Measurements from ENCODE around the gene KCTD17.
"Not testable (repeated sequence)": the region's sequence is repeated elsewhere in the genome, so short reads cannot be mapped to it uniquely, and the experiment has no call there.

The KCTD17 gene

GRCh38 chr22:37065180-37065579 is 13.6 kb downstream of the KCTD17 start:
- Mint-ChIP-seq H3K27me3 (ENCODE audit: low read depth) (peaks cover 2% of the 10 kb centered on the region), H3K4me1 (ENCODE audit: low read depth) (peaks cover under 1% of the 10 kb centered on the region), H3K36me3 (ENCODE audit: low read depth) (no peaks in the 10 kb centered on the region), H3K27ac (no peak overlapping the region), H3K9me3 (no peaks in the 10 kb centered on the region), H3K4me3 (no peak overlapping the region)
- no peak for DNase-seq (ENCODE audit: low spot score)

GRCh38 chr22:37065961-37066360 is 14.4 kb downstream of the KCTD17 start:
- no peak overlapping the region for H3K4me3 Mint-ChIP-seq
- DNase-seq (ENCODE audit: low spot score), result no peak
- H3K9me3 Mint-ChIP-seq, result no peaks in the 10 kb centered on the region
- no peaks in the 10 kb centered on the region for H3K4me1 Mint-ChIP-seq (ENCODE audit: low read depth)
- no peaks in the 10 kb centered on the region for H3K36me3 Mint-ChIP-seq (ENCODE audit: low read depth)
- no peak overlapping the region for H3K27ac Mint-ChIP-seq
- peaks cover 2% of the 10 kb centered on the region for H3K27me3 Mint-ChIP-seq (ENCODE audit: low read depth)

DNA sequence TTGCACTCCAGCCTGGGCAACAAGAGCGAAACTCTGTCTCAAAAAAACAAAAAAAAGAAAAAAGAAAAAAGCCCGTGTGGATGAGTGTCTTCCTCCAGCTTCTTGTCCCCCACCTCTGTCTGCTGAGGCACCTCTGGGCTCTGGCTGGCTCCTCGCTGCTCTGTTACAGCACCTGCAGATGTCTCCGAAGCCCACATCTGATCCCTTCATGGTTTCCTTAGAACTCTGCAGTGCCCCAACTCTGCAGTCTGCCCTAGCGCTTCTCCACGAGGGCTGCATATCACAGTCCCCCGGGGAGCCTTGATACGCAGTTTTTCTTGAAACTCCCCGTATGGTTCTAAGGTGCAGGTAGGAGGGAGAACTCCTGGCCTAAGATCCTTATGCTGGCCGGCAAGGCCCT is 15.9 kb downstream of the KCTD17 start:
- H3K27me3 Mint-ChIP-seq (ENCODE audit: low read depth), result peaks cover 2% of the 10 kb centered on the region
- H3K36me3 Mint-ChIP-seq (ENCODE audit: low read depth), result no peaks in the 10 kb centered on the region
- H3K4me1 Mint-ChIP-seq (ENCODE audit: low read depth), result no peaks in the 10 kb centered on the region
- no peak overlapping the region for H3K4me3 Mint-ChIP-seq
- H3K27ac Mint-ChIP-seq, result no peak overlapping the region
- H3K9me3 Mint-ChIP-seq, result no peaks in the 10 kb centered on the region
- DNase-seq (ENCODE audit: low spot score), result no peak

- Mint-ChIP-seq H3K4me1 (ENCODE audit: low read depth) (no peaks in the 10 kb centered on the region), H3K9me3 (no peaks in the 10 kb centered on the region), H3K4me3 (no peak overlapping the region), H3K27me3 (ENCODE audit: low read depth) (peaks cover 2% of the 10 kb centered on the region), H3K36me3 (ENCODE audit: low read depth) (no peaks in the 10 kb centered on the region), H3K27ac (no peak overlapping the region)
- no peak for DNase-seq (ENCODE audit: low spot score)
Measured at GRCh38 chr22:37068859-37069258, 17.3 kb downstream of the KCTD17 start.

- Mint-ChIP-seq H3K27ac (no peak overlapping the region), H3K27me3 (ENCODE audit: low read depth) (peaks cover 2% of the 10 kb centered on the region), H3K4me3 (no peak overlapping the region), H3K36me3 (ENCODE audit: low read depth) (no peaks in the 10 kb centered on the region), H3K9me3 (no peaks in the 10 kb centered on the region), H3K4me1 (ENCODE audit: low read depth) (no peaks in the 10 kb centered on the region)
- DNase-seq (ENCODE audit: low spot score), result no peak
Measured at GRCh38 chr22:37069319-37069718, 17.8 kb downstream of the KCTD17 start.

DNA sequence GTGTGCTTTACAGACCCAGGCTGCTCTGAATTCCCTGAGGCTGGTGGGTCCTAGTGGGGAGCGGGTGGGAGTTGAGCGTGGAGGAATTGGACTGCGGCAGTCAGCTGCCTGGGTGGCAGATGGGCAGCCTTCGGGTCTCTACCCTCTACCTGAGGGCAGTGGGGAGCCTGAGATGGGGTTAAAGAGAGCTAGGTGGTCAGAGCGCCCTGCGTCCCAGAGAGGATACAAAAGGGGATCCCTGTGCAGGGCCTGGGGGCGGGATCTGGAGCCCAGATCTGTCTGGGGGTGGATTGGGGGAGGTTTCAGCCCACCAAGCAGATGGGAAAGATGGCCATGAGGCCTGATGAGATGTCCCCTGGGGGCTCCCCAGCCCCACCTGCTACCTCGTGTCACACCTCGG is 18.2 kb downstream of the KCTD17 start:
- no peak overlapping the region for H3K27ac Mint-ChIP-seq
- no peak for DNase-seq (ENCODE audit: low spot score)
- H3K27me3 Mint-ChIP-seq (ENCODE audit: low read depth), result peaks cover 2% of the 10 kb centered on the region
- H3K9me3 Mint-ChIP-seq, result no peaks in the 10 kb centered on the region
- no peaks in the 10 kb centered on the region for H3K4me1 Mint-ChIP-seq (ENCODE audit: low read depth)
- no peaks in the 10 kb centered on the region for H3K36me3 Mint-ChIP-seq (ENCODE audit: low read depth)
- no peak overlapping the region for H3K4me3 Mint-ChIP-seq

GRCh38 chr22:37070334-37070733 is 18.8 kb downstream of the KCTD17 start:
- Mint-ChIP-seq H3K36me3 (ENCODE audit: low read depth) (no peaks in the 10 kb centered on the region), H3K4me1 (ENCODE audit: low read depth) (no peaks in the 10 kb centered on the region), H3K27me3 (ENCODE audit: low read depth) (peaks cover 2% of the 10 kb centered on the region), H3K27ac (no peak overlapping the region), H3K9me3 (no peaks in the 10 kb centered on the region), H3K4me3 (no peak overlapping the region)
- DNase-seq (ENCODE audit: low spot score), result no peak

DNA sequence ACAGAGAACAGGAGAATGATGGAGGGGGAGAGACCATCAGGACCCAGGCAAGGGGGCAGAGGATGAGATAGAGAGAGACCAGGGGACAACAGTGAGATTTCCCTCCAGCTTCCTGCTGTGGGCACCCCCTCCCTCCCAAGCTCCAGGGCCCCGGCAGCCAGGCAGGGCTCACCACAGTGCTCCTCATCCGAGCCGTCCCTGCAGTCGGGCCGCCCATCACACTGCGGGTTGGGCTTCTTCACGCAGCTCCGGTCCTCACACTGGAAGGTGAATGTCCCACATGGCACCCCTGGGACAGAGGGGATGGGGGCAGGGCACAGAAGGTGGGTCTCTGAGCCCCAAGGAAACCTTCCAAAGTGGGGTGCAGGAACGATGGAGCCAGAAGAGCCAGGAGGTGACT is 19.2 kb downstream of the KCTD17 start:
- no peaks in the 10 kb centered on the region for H3K9me3 Mint-ChIP-seq
- H3K36me3 Mint-ChIP-seq (ENCODE audit: low read depth), result no peaks in the 10 kb centered on the region
- H3K4me3 Mint-ChIP-seq, result no peak overlapping the region
- no peak overlapping the region for H3K27ac Mint-ChIP-seq
- peaks cover 1% of the 10 kb centered on the region for H3K4me1 Mint-ChIP-seq (ENCODE audit: low read depth)
- peaks cover 2% of the 10 kb centered on the region for H3K27me3 Mint-ChIP-seq (ENCODE audit: low read depth)
- no peak for DNase-seq (ENCODE audit: low spot score)

DNA sequence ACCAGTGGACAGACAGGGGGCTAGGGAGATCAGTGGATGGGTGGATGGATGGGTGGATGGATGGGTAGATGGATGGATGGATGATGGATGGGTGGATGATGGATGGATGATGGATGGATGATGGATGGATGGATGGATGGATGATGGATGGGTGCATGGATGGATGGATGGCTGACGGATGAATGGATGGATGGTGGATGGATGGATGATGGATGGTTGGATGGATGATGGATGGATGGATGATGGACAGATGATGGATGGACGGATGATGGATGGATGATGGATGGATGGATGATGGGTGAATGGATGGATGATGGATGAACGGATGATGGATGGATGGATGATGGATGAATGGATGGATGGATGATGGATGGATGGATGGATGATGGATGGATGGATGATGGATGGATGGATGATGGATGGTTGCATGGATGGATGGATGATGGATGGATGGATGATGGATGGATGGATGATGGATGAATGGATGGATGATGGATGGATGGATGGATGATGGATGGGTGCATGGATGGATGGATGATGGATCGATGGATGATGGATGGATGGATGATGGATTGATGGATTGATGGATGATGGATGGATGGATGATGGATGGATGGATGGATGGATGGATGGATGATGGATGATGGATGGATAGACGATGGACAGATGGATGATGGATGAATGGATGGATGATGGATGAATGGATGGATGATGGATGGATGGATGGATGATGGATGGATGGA is 20.5 kb downstream of the KCTD17 start:
- not testable (repeated sequence) for DNase-seq (ENCODE audit: low spot score); H3K4me3 Mint-ChIP-seq

GRCh38 chr22:37072673-37073072 is 21.1 kb downstream of the KCTD17 start:
- Mint-ChIP-seq H3K36me3 (ENCODE audit: low read depth) (no peaks in the 10 kb centered on the region), H3K4me3 (no peak overlapping the region), H3K9me3 (no peaks in the 10 kb centered on the region), H3K27me3 (ENCODE audit: low read depth) (peaks cover 2% of the 10 kb centered on the region), H3K4me1 (ENCODE audit: low read depth) (peaks cover 6% of the 10 kb centered on the region), H3K27ac (no peak overlapping the region)
- DNase-seq (ENCODE audit: low spot score), result no peak

More for the DNA sequence above, 20.5 kb downstream of the KCTD17 start:
- H3K4me1 Mint-ChIP-seq (ENCODE audit: low read depth); H3K9me3 Mint-ChIP-seq; H3K36me3 Mint-ChIP-seq (ENCODE audit: low read depth); H3K27ac Mint-ChIP-seq; H3K27me3 Mint-ChIP-seq (ENCODE audit: low read depth): not testable (repeated sequence)

- Mint-ChIP-seq H3K4me1 (ENCODE audit: low read depth) (peaks cover 22% of the 10 kb centered on the region), H3K4me3 (no peak overlapping the region), H3K9me3 (no peaks in the 10 kb centered on the region), H3K27me3 (ENCODE audit: low read depth) (peaks cover 2% of the 10 kb centered on the region), H3K27ac (no peak overlapping the region), H3K36me3 (ENCODE audit: low read depth) (no peaks in the 10 kb centered on the region)
- no peak for DNase-seq (ENCODE audit: low spot score)
Measured at GRCh38 chr22:37074537-37074936, 23.0 kb downstream of the KCTD17 start.

DNA sequence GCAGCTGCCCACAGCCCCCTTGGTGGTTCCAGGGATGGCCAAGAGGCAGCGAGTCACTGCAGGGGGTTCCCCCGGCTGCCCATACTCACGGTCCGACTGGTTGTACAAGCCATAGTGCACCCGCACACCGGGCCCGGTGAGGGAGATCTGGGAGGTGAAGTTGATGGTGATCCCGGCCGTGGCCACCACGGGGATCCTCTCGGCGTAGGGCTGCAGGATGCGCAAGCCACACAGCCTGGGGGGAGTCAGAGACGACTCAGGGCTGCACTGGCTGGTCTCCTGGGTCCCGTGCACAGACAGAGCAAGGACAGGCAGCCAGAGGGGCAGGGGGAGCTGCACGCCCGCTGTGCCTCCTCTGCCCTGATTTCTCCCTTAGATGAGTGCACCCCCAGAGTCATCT is 23.5 kb downstream of the KCTD17 start:
- Mint-ChIP-seq H3K4me1 (ENCODE audit: low read depth) (peaks cover 28% of the 10 kb centered on the region), H3K4me3 (no peak overlapping the region), H3K27ac (no peak overlapping the region), H3K36me3 (ENCODE audit: low read depth) (no peaks in the 10 kb centered on the region), H3K9me3 (no peaks in the 10 kb centered on the region), H3K27me3 (ENCODE audit: low read depth) (peaks cover 1% of the 10 kb centered on the region)
- no peak for DNase-seq (ENCODE audit: low spot score)

- no peak for DNase-seq (ENCODE audit: low spot score)
- H3K36me3 Mint-ChIP-seq (ENCODE audit: low read depth), result no peaks in the 10 kb centered on the region
- H3K4me3 Mint-ChIP-seq, result no peak overlapping the region
- H3K27me3 Mint-ChIP-seq (ENCODE audit: low read depth), result no peaks in the 10 kb centered on the region
- peaks cover 35% of the 10 kb centered on the region for H3K4me1 Mint-ChIP-seq (ENCODE audit: low read depth)
- H3K27ac Mint-ChIP-seq, result no peak overlapping the region
- H3K9me3 Mint-ChIP-seq, result no peaks in the 10 kb centered on the region
Measured at GRCh38 chr22:37075822-37076433, 24.4 kb downstream of the KCTD17 start.

DNA sequence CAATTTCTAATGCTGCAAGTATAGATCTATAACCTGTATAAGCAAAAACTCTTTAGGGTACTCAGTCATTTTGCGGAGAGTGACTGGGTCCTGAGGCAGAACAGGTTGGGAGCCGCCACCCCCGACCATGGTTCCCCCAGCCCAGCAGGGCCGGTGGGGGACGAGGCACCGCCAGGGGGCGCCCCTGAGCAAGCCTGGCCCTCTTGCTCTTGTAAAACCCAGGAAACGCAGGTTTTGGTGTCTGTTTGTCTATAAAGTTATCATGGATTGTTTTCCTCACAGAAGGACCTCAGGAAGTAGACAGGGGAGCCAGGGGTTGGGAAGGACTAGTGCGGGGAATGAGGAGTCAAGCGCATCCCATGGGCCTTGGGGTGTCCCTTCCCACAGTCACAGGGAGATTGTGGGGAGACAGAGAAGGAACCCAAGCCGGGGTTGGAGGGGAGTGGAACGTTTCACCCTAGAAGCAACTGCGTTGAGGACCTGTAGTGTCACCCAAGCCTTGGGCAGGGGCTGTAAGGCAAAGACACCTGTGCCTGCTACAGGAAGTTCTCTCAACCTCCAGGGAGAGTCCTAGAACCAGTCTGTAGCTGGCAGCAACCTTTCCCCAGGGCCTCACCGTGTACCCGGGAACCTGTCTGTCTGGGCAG is 26.4 kb downstream of the KCTD17 start:
- Mint-ChIP-seq H3K9me3 (no peaks in the 10 kb centered on the region), H3K36me3 (ENCODE audit: low read depth) (no peaks in the 10 kb centered on the region), H3K27me3 (ENCODE audit: low read depth) (no peaks in the 10 kb centered on the region), H3K27ac (peak overlapping the region; percentile 98), H3K4me3 (peak overlapping the region; percentile 77), H3K4me1 (ENCODE audit: low read depth) (peaks cover 51% of the 10 kb centered on the region)
- peak; percentile 78 for DNase-seq (ENCODE audit: low spot score)
